DOHH2 (cell line): ENCODE results near the gene BNC2.

Experiments
- CTCF ChIP-seq: fragments of 200-600 bp; sonication (generic); IDR thresholded peaks from one replicate; pipeline ENCODE4 v1.5.1; 2014; ENCODE audit warnings: antibody characterized with exemption, mild to moderate bottlenecking, low read depth, low read length; ENCODE audit not compliant: poor library complexity, severe bottlenecking
- EZH2phosphoT487 ChIP-seq: fragments of 200-600 bp; sonication (generic); IDR thresholded peaks from 2 replicates; pipeline ENCODE4 v1.6.1; 2017; ENCODE audit warnings: borderline replicate concordance, mild to moderate bottlenecking, antibody characterized with exemption, low read length, moderate library complexity, mixed read lengths

- TF ChIP-seq CTCF (no peak), EZH2phosphoT487 (no peak)
Observed at GRCh38 chr9:16611983-16612382, 258.5 kb downstream of the BNC2 start.
